ENCODE measurements around the gene TLE2.

The TLE2 gene

DNA sequence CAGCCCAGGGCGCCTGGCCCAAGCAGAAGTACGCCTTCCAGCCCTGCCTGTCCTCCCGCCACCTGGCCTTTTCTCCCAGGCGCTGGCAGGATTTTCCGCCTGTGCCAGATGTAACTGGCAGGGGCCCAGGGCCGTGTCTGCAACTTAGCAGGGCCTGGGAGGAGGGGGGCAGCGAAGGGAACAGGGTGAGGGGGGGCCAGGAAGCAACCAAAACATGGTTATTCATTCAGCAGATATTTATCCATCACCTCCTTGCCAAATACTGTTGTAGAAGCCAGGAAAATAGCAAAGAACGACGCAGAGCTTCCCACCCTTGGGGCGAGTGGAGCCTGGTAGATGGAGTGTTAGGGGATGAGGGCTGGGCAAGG lies 46.1 kb downstream of the TLE2 start:
- Histone ChIP-seq H2AFZ (ENCODE audit: low read depth, low read length, severe bottlenecking) (no peak overlapping the region), H3K27me3 (ENCODE audit: low read length) (no peaks in the 10 kb centered on the region), H3K4me3 (ENCODE audit: insufficient read depth, low read length, poor library complexity, severe bottlenecking) (no peak overlapping the region), H3K9me2 (replicated peaks; ENCODE audit: insufficient read depth, low read length) (no peaks in the 10 kb centered on the region), H3K9ac (ENCODE audit: low read length) (no peak overlapping the region), H3K36me3 (ENCODE audit: low read length) (no peaks in the 10 kb centered on the region), H3K79me2 (ENCODE audit: insufficient read depth, low read length) (no peaks in the 10 kb centered on the region), H3K4me2 (ENCODE audit: low read depth, low read length, poor library complexity, severe bottlenecking) (no peak overlapping the region), H3K9me3 (ENCODE audit: insufficient read depth, low read length) (no peaks in the 10 kb centered on the region), H3K27ac (ENCODE audit: low read depth, low read length) (no peak overlapping the region), H4K20me1 (ENCODE audit: low read depth, low read length) (no peaks in the 10 kb centered on the region), H3F3A (ENCODE audit: insufficient read depth) (no peaks in the 10 kb centered on the region)
- no peak for TF ChIP-seq EZH2phosphoT487 (conservative IDR thresholded peaks at IDR 0.05; ENCODE audit: low read length)
- TF ChIP-seq, protein P1, sequence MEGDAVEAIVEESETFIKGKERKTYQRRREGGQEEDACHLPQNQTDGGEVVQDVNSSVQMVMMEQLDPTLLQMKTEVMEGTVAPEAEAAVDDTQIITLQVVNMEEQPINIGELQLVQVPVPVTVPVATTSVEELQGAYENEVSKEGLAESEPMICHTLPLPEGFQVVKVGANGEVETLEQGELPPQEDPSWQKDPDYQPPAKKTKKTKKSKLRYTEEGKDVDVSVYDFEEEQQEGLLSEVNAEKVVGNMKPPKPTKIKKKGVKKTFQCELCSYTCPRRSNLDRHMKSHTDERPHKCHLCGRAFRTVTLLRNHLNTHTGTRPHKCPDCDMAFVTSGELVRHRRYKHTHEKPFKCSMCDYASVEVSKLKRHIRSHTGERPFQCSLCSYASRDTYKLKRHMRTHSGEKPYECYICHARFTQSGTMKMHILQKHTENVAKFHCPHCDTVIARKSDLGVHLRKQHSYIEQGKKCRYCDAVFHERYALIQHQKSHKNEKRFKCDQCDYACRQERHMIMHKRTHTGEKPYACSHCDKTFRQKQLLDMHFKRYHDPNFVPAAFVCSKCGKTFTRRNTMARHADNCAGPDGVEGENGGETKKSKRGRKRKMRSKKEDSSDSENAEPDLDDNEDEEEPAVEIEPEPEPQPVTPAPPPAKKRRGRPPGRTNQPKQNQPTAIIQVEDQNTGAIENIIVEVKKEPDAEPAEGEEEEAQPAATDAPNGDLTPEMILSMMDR (IDR thresholded peaks at IDR 0.05; ENCODE audit: insufficient read depth, low read length, poor library complexity, severe bottlenecking), result no peak

DNA sequence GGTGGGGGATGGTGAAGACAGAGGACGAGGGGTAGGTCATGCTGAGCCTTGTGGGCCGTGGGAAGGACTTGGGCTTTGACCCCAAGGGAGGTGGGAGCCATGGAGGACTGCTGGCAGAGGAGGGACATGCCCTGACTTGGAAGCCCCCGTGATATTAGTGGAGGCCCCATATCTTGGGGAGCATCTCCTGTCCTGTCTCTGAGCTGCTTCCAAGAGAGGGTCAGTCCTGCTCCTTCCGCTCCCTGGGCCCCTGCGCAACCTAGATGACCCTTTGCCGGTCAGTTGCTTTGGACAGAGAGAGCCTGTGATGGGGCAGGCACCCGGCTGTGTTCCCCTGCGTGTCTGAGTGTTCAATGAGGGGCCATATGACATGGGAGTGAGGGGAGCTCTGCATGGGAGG lies 46.5 kb downstream of the TLE2 start:
- no peak overlapping the region for H2AFZ ChIP-seq (ENCODE audit: low read depth, low read length, severe bottlenecking)
- H3F3A ChIP-seq (ENCODE audit: insufficient read depth), result no peaks in the 10 kb centered on the region
- no peaks in the 10 kb centered on the region for H3K36me3 ChIP-seq (ENCODE audit: low read length)
- no peaks in the 10 kb centered on the region for H3K9me2 ChIP-seq (replicated peaks; ENCODE audit: insufficient read depth, low read length)
- no peak overlapping the region for H3K27ac ChIP-seq (ENCODE audit: low read depth, low read length)
- H3K27me3 ChIP-seq (ENCODE audit: low read length), result no peaks in the 10 kb centered on the region
- no peaks in the 10 kb centered on the region for H3K9me3 ChIP-seq (ENCODE audit: insufficient read depth, low read length)
- H3K79me2 ChIP-seq (ENCODE audit: insufficient read depth, low read length), result no peaks in the 10 kb centered on the region
- no peak for TF ChIP-seq EZH2phosphoT487 (conservative IDR thresholded peaks at IDR 0.05; ENCODE audit: low read length)
- TF ChIP-seq, protein P1 (IDR thresholded peaks at IDR 0.05; ENCODE audit: insufficient read depth, low read length, poor library complexity, severe bottlenecking), result no peak
- no peak overlapping the region for H3K4me2 ChIP-seq (ENCODE audit: low read depth, low read length, poor library complexity, severe bottlenecking)
- no peaks in the 10 kb centered on the region for H4K20me1 ChIP-seq (ENCODE audit: low read depth, low read length)
- no peak overlapping the region for H3K9ac ChIP-seq (ENCODE audit: low read length)
- no peak overlapping the region for H3K4me3 ChIP-seq (ENCODE audit: insufficient read depth, low read length, poor library complexity, severe bottlenecking)

DNA sequence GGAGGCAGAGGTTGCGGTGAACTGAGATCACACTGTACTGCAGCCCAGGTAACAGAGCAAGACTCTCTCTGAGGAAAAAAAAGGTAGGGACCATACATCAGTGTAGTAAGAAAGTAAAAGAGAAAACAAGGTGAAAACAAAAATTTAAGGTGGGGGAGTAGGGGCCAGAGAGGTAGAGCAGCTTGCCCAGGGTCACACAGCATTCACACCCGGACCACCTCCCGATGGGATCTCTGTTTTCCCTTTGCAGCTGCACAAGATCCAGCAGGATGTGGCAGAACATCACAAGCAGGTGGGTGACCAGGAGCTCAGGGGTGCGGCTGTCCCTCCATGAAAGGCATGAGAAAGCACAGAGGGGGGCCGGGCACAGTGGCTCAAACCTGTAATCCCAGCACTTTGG lies 47.2 kb downstream of the TLE2 start:
- H3K9ac ChIP-seq (ENCODE audit: low read length), result no peak overlapping the region
- H3K36me3 ChIP-seq (ENCODE audit: low read length), result no peaks in the 10 kb centered on the region
- no peak overlapping the region for H3K27ac ChIP-seq (ENCODE audit: low read depth, low read length)
- no peaks in the 10 kb centered on the region for H3K79me2 ChIP-seq (ENCODE audit: insufficient read depth, low read length)
- no peaks in the 10 kb centered on the region for H3F3A ChIP-seq (ENCODE audit: insufficient read depth)
- no peak overlapping the region for H3K4me3 ChIP-seq (ENCODE audit: insufficient read depth, low read length, poor library complexity, severe bottlenecking)
- H2AFZ ChIP-seq (ENCODE audit: low read depth, low read length, severe bottlenecking), result no peak overlapping the region
- H3K9me3 ChIP-seq (ENCODE audit: insufficient read depth, low read length), result no peaks in the 10 kb centered on the region
- TF ChIP-seq, protein P1 (IDR thresholded peaks at IDR 0.05; ENCODE audit: insufficient read depth, low read length, poor library complexity, severe bottlenecking), result no peak
- no peak for TF ChIP-seq EZH2phosphoT487 (conservative IDR thresholded peaks at IDR 0.05; ENCODE audit: low read length)
- no peaks in the 10 kb centered on the region for H4K20me1 ChIP-seq (ENCODE audit: low read depth, low read length)
- H3K9me2 ChIP-seq (replicated peaks; ENCODE audit: insufficient read depth, low read length), result no peaks in the 10 kb centered on the region
- no peak overlapping the region for H3K4me2 ChIP-seq (ENCODE audit: low read depth, low read length, poor library complexity, severe bottlenecking)
- no peaks in the 10 kb centered on the region for H3K27me3 ChIP-seq (ENCODE audit: low read length)

DNA sequence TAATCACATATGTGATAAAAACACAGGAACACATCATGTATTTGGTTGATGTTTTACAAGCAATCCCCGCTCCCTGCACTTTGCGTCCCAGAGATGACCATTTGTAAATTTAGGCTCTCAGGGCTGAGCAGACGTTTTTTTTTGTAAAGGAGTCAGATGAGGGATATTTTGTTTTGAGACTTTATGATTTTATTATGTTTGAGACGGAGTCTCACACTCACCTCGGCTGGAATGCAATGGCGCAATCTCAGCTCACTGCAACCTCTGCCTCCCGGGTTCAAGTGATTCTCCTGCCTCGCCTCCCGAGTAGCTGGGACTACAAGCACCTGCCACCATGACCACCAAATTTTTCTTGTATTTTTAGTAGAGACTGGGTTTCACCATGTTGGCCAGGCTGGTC lies 50.3 kb downstream of the TLE2 start:
- no peak overlapping the region for H3K27ac ChIP-seq (ENCODE audit: low read depth, low read length)
- H3F3A ChIP-seq (ENCODE audit: insufficient read depth), result no peaks in the 10 kb centered on the region
- H4K20me1 ChIP-seq (ENCODE audit: low read depth, low read length), result no peaks in the 10 kb centered on the region
- no peaks in the 10 kb centered on the region for H3K9me3 ChIP-seq (ENCODE audit: insufficient read depth, low read length)
- H3K4me2 ChIP-seq (ENCODE audit: low read depth, low read length, poor library complexity, severe bottlenecking), result no peak overlapping the region
- no peaks in the 10 kb centered on the region for H3K9me2 ChIP-seq (replicated peaks; ENCODE audit: insufficient read depth, low read length)
- no peaks in the 10 kb centered on the region for H3K36me3 ChIP-seq (ENCODE audit: low read length)
- H3K79me2 ChIP-seq (ENCODE audit: insufficient read depth, low read length), result no peaks in the 10 kb centered on the region
- H3K4me3 ChIP-seq (ENCODE audit: insufficient read depth, low read length, poor library complexity, severe bottlenecking), result no peak overlapping the region
- H3K27me3 ChIP-seq (ENCODE audit: low read length), result no peaks in the 10 kb centered on the region
- H3K9ac ChIP-seq (ENCODE audit: low read length), result no peak overlapping the region
- TF ChIP-seq, protein P1 (IDR thresholded peaks at IDR 0.05; ENCODE audit: insufficient read depth, low read length, poor library complexity, severe bottlenecking), result no peak
- TF ChIP-seq EZH2phosphoT487 (conservative IDR thresholded peaks at IDR 0.05; ENCODE audit: low read length), result no peak
- H2AFZ ChIP-seq (ENCODE audit: low read depth, low read length, severe bottlenecking), result no peak overlapping the region

Data from SU-DHL-6 (cell line).